ENCODE measurements around the gene CACNB1.
A peak's percentile ranks its signal among the peaks of the same experiment; 100 is the strongest.
"Not testable (repeated sequence)": the region's sequence is repeated elsewhere in the genome, so short reads cannot be mapped to it uniquely, and the experiment has no call there.

Gene CACNB1

DNA sequence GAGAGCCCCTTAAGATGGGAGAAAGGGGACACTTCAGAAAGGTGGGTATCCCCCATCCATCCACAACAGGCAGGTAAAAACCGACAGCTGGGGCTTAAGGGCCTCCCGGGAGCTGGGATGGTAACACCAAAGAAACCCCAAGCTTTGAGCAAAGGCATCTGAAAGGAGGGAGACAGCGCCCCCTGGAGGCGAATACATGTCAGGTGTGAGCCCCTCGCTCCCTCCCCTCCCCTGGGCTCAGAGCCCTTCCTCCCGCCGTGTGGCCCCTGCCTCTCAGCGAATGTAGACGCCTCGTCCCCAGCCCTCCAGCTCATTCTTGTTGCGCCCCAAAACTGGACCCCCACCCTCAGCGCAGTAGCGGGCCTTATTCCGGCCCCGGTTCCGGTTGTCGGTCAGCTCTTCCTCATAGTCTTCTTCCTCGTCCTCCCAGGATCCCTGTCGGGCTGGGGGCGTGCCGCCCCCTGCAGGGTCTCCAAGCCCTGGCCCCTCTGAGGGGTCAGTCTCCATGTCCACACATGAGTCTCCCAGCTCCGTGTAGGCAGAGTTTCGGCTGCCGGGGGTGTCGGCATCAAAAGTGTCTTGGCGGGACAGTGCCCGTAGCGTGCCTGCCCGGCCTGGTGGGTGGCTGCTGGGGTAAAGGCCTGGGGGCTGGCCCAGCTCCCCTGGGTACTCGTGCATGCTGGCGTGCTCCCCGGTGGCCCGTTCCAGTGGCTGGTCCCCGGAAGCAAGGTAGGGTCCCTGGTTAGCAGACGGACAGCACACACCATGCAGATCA, 22.4 kb downstream of the CACNB1 start:
- H3K9me3 Mint-ChIP-seq: no peaks in the 10 kb centered on the region
- no peaks in the 10 kb centered on the region for H3K36me3 Mint-ChIP-seq
- peaks cover 13% of the 10 kb centered on the region for H3K4me1 Mint-ChIP-seq
- H3K27me3 Mint-ChIP-seq: no peaks in the 10 kb centered on the region
- no peak overlapping the region for H3K27ac Mint-ChIP-seq
- no peak overlapping the region for H3K4me3 Mint-ChIP-seq

GRCh38 chr17:39173526-39174274, 23.8 kb downstream of the CACNB1 start:
- no peak overlapping the region for H3K4me3 Mint-ChIP-seq
- peaks cover 2% of the 10 kb centered on the region for H3K27me3 Mint-ChIP-seq
- H3K4me1 Mint-ChIP-seq: peaks cover 13% of the 10 kb centered on the region
- H3K9me3 Mint-ChIP-seq: no peaks in the 10 kb centered on the region
- H3K36me3 Mint-ChIP-seq: no peaks in the 10 kb centered on the region
- no peak overlapping the region for H3K27ac Mint-ChIP-seq

GRCh38 chr17:39173080-39173479, 24.4 kb downstream of the CACNB1 start:
- peaks cover 4% of the 10 kb centered on the region for H3K27me3 Mint-ChIP-seq
- H3K4me1 Mint-ChIP-seq: peaks cover 13% of the 10 kb centered on the region
- H3K4me3 Mint-ChIP-seq: no peak overlapping the region
- H3K36me3 Mint-ChIP-seq: no peaks in the 10 kb centered on the region
- no peaks in the 10 kb centered on the region for H3K9me3 Mint-ChIP-seq
- H3K27ac Mint-ChIP-seq: no peak overlapping the region

DNA sequence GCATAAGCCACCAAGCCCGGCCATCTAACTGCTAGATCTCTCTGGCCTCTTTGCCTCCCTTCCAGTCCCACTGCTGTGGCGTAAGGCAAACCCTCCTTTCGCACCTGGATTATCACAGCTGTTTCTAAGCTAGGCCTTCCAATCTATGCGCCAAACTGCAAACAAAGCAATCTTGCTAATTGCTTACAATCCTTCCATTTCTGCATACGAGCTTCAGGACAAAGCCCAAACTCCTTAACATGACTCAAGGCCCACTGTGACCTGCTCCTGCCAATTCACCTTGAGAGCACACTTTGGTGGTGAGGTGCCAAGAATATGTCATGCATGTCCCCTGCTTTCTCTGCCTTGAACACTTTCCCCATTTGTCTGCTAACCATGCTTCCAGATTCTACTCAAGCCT, 25.5 kb downstream of the CACNB1 start:
- Mint-ChIP-seq H3K4me3 (no peak overlapping the region), H3K27me3 (peaks cover 6% of the 10 kb centered on the region)

GRCh38 chr17:39170558-39170957, 26.9 kb downstream of the CACNB1 start:
- H3K4me1 Mint-ChIP-seq: peaks cover 20% of the 10 kb centered on the region
- H3K27ac Mint-ChIP-seq: no peak overlapping the region
- peaks cover 11% of the 10 kb centered on the region for H3K27me3 Mint-ChIP-seq
- H3K4me3 Mint-ChIP-seq: no peak overlapping the region
- no peaks in the 10 kb centered on the region for H3K36me3 Mint-ChIP-seq
- H3K9me3 Mint-ChIP-seq: no peaks in the 10 kb centered on the region

More for the DNA sequence above, 25.5 kb downstream of the CACNB1 start:
- no peak overlapping the region for H3K27ac Mint-ChIP-seq
- no peaks in the 10 kb centered on the region for H3K36me3 Mint-ChIP-seq
- no peaks in the 10 kb centered on the region for H3K9me3 Mint-ChIP-seq
- H3K4me1 Mint-ChIP-seq: peaks cover 20% of the 10 kb centered on the region

- H3K4me3 Mint-ChIP-seq: no peak overlapping the region
- H3K27me3 Mint-ChIP-seq: peaks cover 11% of the 10 kb centered on the region
- H3K9me3 Mint-ChIP-seq: no peaks in the 10 kb centered on the region
- no peaks in the 10 kb centered on the region for H3K36me3 Mint-ChIP-seq
- H3K4me1 Mint-ChIP-seq: peaks cover 21% of the 10 kb centered on the region
- no peak overlapping the region for H3K27ac Mint-ChIP-seq
Measured at GRCh38 chr17:39170109-39170508, 27.4 kb downstream of the CACNB1 start.

DNA sequence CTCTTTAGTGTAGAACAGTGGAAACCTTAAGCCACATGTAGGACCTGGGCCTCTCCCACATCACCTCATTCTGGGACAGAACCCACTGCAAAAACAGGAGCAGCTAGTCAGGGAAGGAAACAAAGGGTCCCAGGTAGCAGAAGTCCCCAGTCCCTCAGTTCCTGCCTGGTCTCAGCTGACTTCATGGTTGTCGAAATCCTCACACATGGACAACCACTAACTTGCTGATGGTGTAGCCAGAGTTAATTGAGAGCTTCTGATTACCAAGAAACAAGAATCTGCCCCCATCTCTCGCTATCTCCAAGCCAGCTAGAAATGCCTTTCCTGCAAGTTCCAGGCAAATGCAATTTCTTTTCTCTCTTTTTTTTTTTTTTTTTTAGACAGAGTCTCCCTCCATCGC, 28.0 kb downstream of the CACNB1 start:
- peaks cover 15% of the 10 kb centered on the region for H3K27me3 Mint-ChIP-seq
- H3K36me3 Mint-ChIP-seq: no peaks in the 10 kb centered on the region
- no peaks in the 10 kb centered on the region for H3K9me3 Mint-ChIP-seq
- H3K27ac Mint-ChIP-seq: no peak overlapping the region
- H3K4me3 Mint-ChIP-seq: no peak overlapping the region
- peaks cover 27% of the 10 kb centered on the region for H3K4me1 Mint-ChIP-seq

DNA sequence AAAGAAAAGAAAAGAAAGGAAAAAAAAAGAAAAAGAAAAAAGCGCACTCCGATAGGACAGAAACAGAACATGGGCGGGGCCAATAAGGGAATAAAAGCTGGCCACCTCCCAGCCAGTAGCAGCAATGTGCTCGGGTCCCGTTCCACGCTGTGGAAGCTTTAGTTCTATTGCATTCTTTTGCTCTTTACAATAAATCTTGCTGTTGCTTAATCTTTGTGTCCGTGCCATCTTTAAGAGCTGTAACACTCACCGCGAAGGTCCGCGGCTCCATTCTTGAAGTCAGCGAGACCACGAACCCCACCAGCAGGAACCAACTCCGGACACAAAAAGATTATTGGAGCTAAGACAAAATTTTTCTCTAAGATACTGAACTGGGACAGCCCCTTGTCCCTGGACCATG, 28.4 kb downstream of the CACNB1 start:
- Mint-ChIP-seq H3K9me3 (no peaks in the 10 kb centered on the region), H3K4me1 (peaks cover 29% of the 10 kb centered on the region), H3K36me3 (no peaks in the 10 kb centered on the region), H3K4me3 (no peak overlapping the region), H3K27ac (no peak overlapping the region), H3K27me3 (peaks cover 15% of the 10 kb centered on the region)

DNA sequence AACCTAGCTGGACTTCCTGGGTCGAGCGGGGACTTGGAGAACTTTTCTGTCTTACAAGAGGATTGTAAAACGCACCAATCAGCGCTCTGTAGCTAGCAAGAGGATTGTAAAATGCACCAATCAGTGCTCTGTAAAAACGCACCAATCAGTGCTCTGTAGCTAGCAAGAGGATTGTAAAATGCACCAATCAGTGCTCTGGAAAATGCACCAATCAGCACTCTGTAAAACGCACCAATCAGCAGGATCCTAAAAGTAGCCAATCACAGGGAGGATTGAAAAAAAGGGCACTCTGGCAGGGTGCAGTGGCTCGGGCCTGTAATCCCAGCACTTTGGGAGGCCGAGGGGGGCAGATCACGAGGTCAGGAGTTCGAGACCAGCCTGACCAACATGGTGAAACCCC, 29.0 kb downstream of the CACNB1 start:
- not testable (repeated sequence) for H3K36me3 Mint-ChIP-seq, H3K27ac Mint-ChIP-seq, H3K9me3 Mint-ChIP-seq, H3K4me3 Mint-ChIP-seq
- peaks cover 29% of the 10 kb centered on the region for H3K4me1 Mint-ChIP-seq
- peaks cover 15% of the 10 kb centered on the region for H3K27me3 Mint-ChIP-seq

GRCh38 chr17:39167476-39167875, 30.0 kb downstream of the CACNB1 start:
- Mint-ChIP-seq H3K4me1 (peaks cover 20% of the 10 kb centered on the region), H3K27me3 (peaks cover 16% of the 10 kb centered on the region), H3K36me3 (no peaks in the 10 kb centered on the region), H3K4me3 (no peak overlapping the region), H3K9me3 (no peaks in the 10 kb centered on the region), H3K27ac (no peak overlapping the region)

- Mint-ChIP-seq H3K4me1 (peaks cover 16% of the 10 kb centered on the region), H3K9me3 (no peaks in the 10 kb centered on the region), H3K27ac (no peak overlapping the region), H3K36me3 (no peaks in the 10 kb centered on the region), H3K4me3 (peak overlapping the region; percentile 43), H3K27me3 (peaks cover 16% of the 10 kb centered on the region)
Measured at GRCh38 chr17:39166437-39167335, 30.8 kb downstream of the CACNB1 start.

- Mint-ChIP-seq H3K27ac (no peak within 1 kb of the TSS), H3K4me3 (peak within 1 kb of the TSS; percentile 90), H3K4me1 (peaks cover 16% of the 10 kb centered on the region), H3K36me3 (no peaks in the 10 kb centered on the region), H3K27me3 (peaks cover 16% of the 10 kb centered on the region), H3K9me3 (no peaks in the 10 kb centered on the region)
Measured at GRCh38 chr17:39165841-39166349, 31.6 kb downstream of the CACNB1 start, which contains the start of gene ARL5C. Gene ARL5C, minus strand, starts transcription at chr17:39166161. Its CDS starts 401 bp downstream, at chr17:39165760.

DNA sequence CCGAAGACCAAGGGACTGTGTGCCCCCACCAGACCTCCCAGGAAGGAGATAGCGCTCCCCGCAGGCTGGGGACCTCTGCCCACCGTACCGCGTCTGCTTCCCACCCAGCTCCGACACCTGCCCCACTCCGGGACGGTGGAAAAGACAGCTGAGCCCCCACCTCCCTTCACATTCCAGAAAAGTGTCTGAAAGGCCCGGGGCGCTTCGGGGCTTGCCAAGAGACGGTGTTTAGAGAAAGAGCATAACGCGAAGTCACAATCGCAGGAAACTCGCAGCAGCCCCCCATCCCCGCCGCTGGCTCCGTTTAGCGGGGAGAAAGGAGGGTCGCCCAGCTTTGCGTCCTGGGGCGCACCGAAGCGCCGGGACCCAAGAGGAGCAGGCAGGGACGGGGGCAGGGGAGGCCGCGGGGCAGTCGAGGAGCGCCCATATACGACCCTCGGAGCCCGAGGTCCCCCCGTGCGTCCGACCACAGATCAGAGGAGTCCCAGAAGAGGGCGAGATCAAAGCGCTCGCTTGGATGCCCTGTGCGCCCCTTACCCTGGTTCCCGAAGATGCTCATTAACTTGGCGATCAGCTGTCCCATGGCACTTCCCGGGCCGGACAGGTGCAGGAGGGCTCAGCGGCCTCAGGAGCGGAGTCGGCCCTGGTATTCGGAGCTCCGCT, 32.2 kb downstream of the CACNB1 start:
- H3K4me1 Mint-ChIP-seq: peaks cover 16% of the 10 kb centered on the region
- H3K4me3 Mint-ChIP-seq: peak overlapping the region; percentile 90
- no peaks in the 10 kb centered on the region for H3K36me3 Mint-ChIP-seq
- H3K27me3 Mint-ChIP-seq: peaks cover 16% of the 10 kb centered on the region
- H3K9me3 Mint-ChIP-seq: no peaks in the 10 kb centered on the region
- H3K27ac Mint-ChIP-seq: no peak overlapping the region

GRCh38 chr17:39164675-39165143, 32.8 kb downstream of the CACNB1 start:
- Mint-ChIP-seq H3K9me3 (no peaks in the 10 kb centered on the region), H3K27ac (peak overlapping the region; percentile 37), H3K4me1 (peaks cover 16% of the 10 kb centered on the region), H3K27me3 (peaks cover 16% of the 10 kb centered on the region), H3K36me3 (no peaks in the 10 kb centered on the region), H3K4me3 (peak overlapping the region; percentile 90)

- Mint-ChIP-seq H3K9me3 (no peaks in the 10 kb centered on the region), H3K27me3 (peaks cover 10% of the 10 kb centered on the region), H3K4me3 (no peak overlapping the region), H3K4me1 (peaks cover 9% of the 10 kb centered on the region), H3K36me3 (no peaks in the 10 kb centered on the region), H3K27ac (no peak overlapping the region)
Measured at GRCh38 chr17:39161962-39162361, 35.5 kb downstream of the CACNB1 start.

All from activated naive CD4-positive, alpha-beta T cell treated with anti-CD3 and anti-CD28 coated beads, Interleukin-2, amount 50 U/mL, for 24 hours (primary cell).